GM13976 (cell line): ENCODE measurements around the gene PRSS57.

ENCODE experiments used
- DNase-seq: peaks from one replicate; pipeline ENCODE4 v3.0.0; 2012; ENCODE audit warnings: low spot score
- CTCF ChIP-seq: IDR thresholded peaks from 2 replicates; pipeline ENCODE4 v1.5.1; 2012; ENCODE audit warnings: borderline replicate concordance, mild to moderate bottlenecking; ENCODE audit not compliant: insufficient read depth; ENCODE audit errors: extremely low read depth, missing control alignments, control extremely low read depth
- in situ Hi-C: fragments of 300-500 bp; cut with MboI; formaldehyde crosslinking; loops from one replicate; pipeline ENCODE4 v1.12.0; 2022; ENCODE audit warnings: low sequenced_read_pairs, mixed read lengths, inconsistent platforms; ENCODE audit not compliant: unreplicated experiment

Gene PRSS57

GRCh38 chr19:660793-661426, 34.3 kb downstream of the PRSS57 start:
- DNase-seq: no peak
- in situ Hi-C loops: no loop called here
- no peak for TF ChIP-seq CTCF

- DNase-seq: no peak
- in situ Hi-C loops: no loop called here
Observed at GRCh38 chr19:658916-659839, 36.1 kb downstream of the PRSS57 start.

GRCh38 chr19:658059-658839, 37.0 kb downstream of the PRSS57 start:
- TF ChIP-seq CTCF: no peak
- in situ Hi-C loops: no loop called here
- no peak for DNase-seq

More at GRCh38 chr19:658916-659839, 36.1 kb downstream of the PRSS57 start:
- TF ChIP-seq CTCF: no peak

- in situ Hi-C loops: no loop called here
- no peak for DNase-seq
- no peak for TF ChIP-seq CTCF
Observed at GRCh38 chr19:657611-658010, 37.6 kb downstream of the PRSS57 start.

GRCh38 chr19:656751-657559, 38.3 kb downstream of the PRSS57 start:
- in situ Hi-C loops: no loop called here

More at GRCh38 chr19:656751-657559, 38.3 kb downstream of the PRSS57 start:
- DNase-seq: no peak
- no peak for TF ChIP-seq CTCF
